OCI-LY7 (cell line): ENCODE results near the gene NDUFA8. TPM values are rescaled to one million over a fixed set of nuclear protein-coding genes. Genes with fewer than 3 reads are reported as not detected.

ENCODE experiments used
- BruUV-seq: library from RNA; stranded (reverse); fragments of 400-500 nt; replicated peaks from 2 replicates; lab custom pipeline; 2021; lab: Mats Ljungman, UMichigan
- CTCF ChIA-PET: fragments of 300-600 bp; sonication (Branson Sonifier 250); formaldehyde crosslinking; loops from one replicate; lab custom pipeline; 2022; ENCODE audit warnings: antibody characterized with exemption; ENCODE audit not compliant: unreplicated experiment; lab: Charles Lee
- POLR2A ChIA-PET: fragments of 300-600 bp; sonication (Branson Sonifier 250); formaldehyde crosslinking; loops from one replicate; lab custom pipeline; 2022; ENCODE audit warnings: antibody characterized with exemption; lab: Charles Lee
- DNase-seq: peaks from one replicate; pipeline ENCODE4 v3.0.0-alpha.2; 2015; ENCODE audit warnings: low spot score
- H2AFZ ChIP-seq: fragments of 200-600 bp; sonication (generic), shearing (Covaris generic); 2 replicates; pipeline ENCODE4 v1.6.1; 2014; ENCODE audit warnings: mild to moderate bottlenecking, antibody characterized with exemption, low read length, moderate library complexity
- H3K27ac ChIP-seq: fragments of 200-600 bp; sonication (generic); 2 replicates; pipeline ENCODE4 v1.5.1; 2014; ENCODE audit warnings: mixed run types, low read depth, mild to moderate bottlenecking, moderate library complexity, low read length, inconsistent platforms; ENCODE audit not compliant: poor library complexity, severe bottlenecking
- H3K36me3 ChIP-seq: fragments of 200-600 bp; sonication (generic); 2 replicates; pipeline ENCODE4 v1.6.1; 2014; ENCODE audit warnings: mild to moderate bottlenecking, antibody characterized with exemption, low read length, moderate library complexity, mixed read lengths; ENCODE audit not compliant: insufficient read depth
- H3K4me1 ChIP-seq: fragments of 200-600 bp; sonication (generic); 2 replicates; pipeline ENCODE4 v1.5.1; 2014; ENCODE audit warnings: mild to moderate bottlenecking, low read length; ENCODE audit not compliant: insufficient read depth, poor library complexity, severe bottlenecking
- H3K4me2 ChIP-seq: fragments of 200-600 bp; sonication (generic); 2 replicates; pipeline ENCODE4 v1.6.1; 2014; ENCODE audit warnings: mild to moderate bottlenecking, low read length
- H3K4me3 ChIP-seq: fragments of 200-600 bp; sonication (generic); 2 replicates; pipeline ENCODE4 v1.5.1; 2014; ENCODE audit warnings: mild to moderate bottlenecking, low read depth, low read length; ENCODE audit not compliant: poor library complexity, severe bottlenecking
- H3K79me2 ChIP-seq: fragments of 200-600 bp; sonication (generic); 2 replicates; pipeline ENCODE4 v1.6.1; 2016; ENCODE audit warnings: low read depth, mild to moderate bottlenecking, low read length, moderate library complexity, mixed read lengths; ENCODE audit not compliant: insufficient read depth
- H3K9me2 ChIP-seq: fragments of 200-600 bp; sonication (generic); 2 replicates; pipeline ENCODE4 v1.6.1; 2016; ENCODE audit warnings: mild to moderate bottlenecking, low read length, mixed read lengths; ENCODE audit not compliant: insufficient read depth
- H3K9me3 ChIP-seq: fragments of 200-600 bp; sonication (generic); 2 replicates; pipeline ENCODE4 v1.6.1; 2014; ENCODE audit warnings: mild to moderate bottlenecking, mixed run types, low read length, mixed read lengths
- H4K20me1 ChIP-seq: fragments of 200-600 bp; sonication (generic); 2 replicates; pipeline ENCODE4 v1.6.1; 2014; ENCODE audit warnings: mild to moderate bottlenecking, antibody characterized with exemption, low read length, moderate library complexity, mixed read lengths; ENCODE audit not compliant: insufficient read depth
- EZH2phosphoT487 ChIP-seq: fragments of 200-600 bp; sonication (generic); IDR thresholded peaks from 2 replicates; pipeline ENCODE4 v1.6.1; 2018; ENCODE audit warnings: low read depth, borderline replicate concordance, mild to moderate bottlenecking, mixed run types, antibody characterized with exemption, low read length, moderate library complexity, mixed read lengths
- intact Hi-C: fragments of 100-400 bp; cut with micrococcal nuclease; formaldehyde crosslinking; loops from one replicate; pipeline ENCODE4 v1.10.0; 2022; ENCODE audit not compliant: unreplicated experiment
- total RNA-seq, 2 experiments: library from RNA; depleted of rRNA in 1 of 2; stranded (reverse); fragments of >200 nt in 1 of 2; shearing (Covaris generic) in 1 of 2; gene quantifications; 2 replicates each; pipeline ENCODE4 v1.2.3, GENCODE V29; 2014 to 2022
- TF ChIP-seq, protein P1 (sequence below): fragments of 200-600 bp; sonication (generic); conservative IDR thresholded peaks from 2 replicates; pipeline ENCODE4 v1.5.1; 2014; ENCODE audit warnings: mild to moderate bottlenecking, antibody characterized with exemption, low read length, moderate library complexity, mixed read lengths

Gene NDUFA8
- total RNA-seq, 2 experiments from 2014 or later = 24.2 to 51.0 TPM

DNA sequence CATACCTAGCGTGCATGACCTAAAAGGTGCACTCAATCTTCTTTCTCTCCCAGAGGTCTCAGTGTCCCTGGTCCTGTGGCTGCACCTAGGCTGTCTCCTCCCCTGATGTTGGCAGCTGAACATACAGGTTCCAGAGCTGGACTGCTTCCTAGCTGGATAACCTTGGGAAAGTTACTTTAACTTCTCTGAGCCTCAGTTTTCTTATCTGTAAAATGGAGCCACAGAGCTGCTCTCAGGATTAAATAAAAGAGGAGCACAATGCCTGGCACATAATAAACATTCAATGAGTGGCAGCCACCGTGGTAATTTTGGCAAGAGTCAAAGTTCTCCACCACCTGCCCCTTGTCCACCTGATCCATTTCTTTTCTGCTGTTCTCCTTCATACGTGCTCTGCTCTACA lies 14.1 kb upstream of the NDUFA8 start:
- TF ChIP-seq EZH2phosphoT487 = no peak
- TF ChIP-seq, protein P1, sequence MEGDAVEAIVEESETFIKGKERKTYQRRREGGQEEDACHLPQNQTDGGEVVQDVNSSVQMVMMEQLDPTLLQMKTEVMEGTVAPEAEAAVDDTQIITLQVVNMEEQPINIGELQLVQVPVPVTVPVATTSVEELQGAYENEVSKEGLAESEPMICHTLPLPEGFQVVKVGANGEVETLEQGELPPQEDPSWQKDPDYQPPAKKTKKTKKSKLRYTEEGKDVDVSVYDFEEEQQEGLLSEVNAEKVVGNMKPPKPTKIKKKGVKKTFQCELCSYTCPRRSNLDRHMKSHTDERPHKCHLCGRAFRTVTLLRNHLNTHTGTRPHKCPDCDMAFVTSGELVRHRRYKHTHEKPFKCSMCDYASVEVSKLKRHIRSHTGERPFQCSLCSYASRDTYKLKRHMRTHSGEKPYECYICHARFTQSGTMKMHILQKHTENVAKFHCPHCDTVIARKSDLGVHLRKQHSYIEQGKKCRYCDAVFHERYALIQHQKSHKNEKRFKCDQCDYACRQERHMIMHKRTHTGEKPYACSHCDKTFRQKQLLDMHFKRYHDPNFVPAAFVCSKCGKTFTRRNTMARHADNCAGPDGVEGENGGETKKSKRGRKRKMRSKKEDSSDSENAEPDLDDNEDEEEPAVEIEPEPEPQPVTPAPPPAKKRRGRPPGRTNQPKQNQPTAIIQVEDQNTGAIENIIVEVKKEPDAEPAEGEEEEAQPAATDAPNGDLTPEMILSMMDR = no peak
- intact Hi-C loops = no loop called here

DNA sequence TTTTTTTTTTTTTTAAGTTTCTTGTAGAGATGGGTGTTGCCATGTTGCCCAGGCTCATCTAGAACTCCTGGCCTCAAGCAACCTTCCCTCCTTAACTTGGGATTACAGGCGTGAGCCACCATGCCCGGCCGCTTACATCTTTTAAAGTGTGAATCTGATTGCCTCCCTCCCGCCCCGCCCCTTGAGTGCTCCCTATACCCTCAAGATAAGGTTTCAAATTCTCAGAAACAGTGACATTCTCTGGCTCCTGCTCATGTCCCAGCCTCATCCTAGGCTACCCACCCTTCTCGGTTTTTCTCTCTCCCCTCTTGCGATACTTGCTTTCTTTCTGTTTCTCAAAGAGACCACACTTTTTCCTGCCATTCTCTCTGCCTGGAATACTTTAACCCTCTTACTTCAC lies 12.6 kb upstream of the NDUFA8 start:
- no peaks in the 10 kb centered on the region for H3K79me2 ChIP-seq
- DNase-seq = no peak
- no peak overlapping the region for H3K27ac ChIP-seq
- BruUV-seq = no TSS peak
- H3K9me2 ChIP-seq = no peaks in the 10 kb centered on the region
- H3K36me3 ChIP-seq = no peaks in the 10 kb centered on the region
- no peak overlapping the region for H3K4me3 ChIP-seq
- no peak for TF ChIP-seq EZH2phosphoT487
- TF ChIP-seq, protein P1 = no peak
- no peaks in the 10 kb centered on the region for H3K9me3 ChIP-seq
- H3K4me2 ChIP-seq = no peak overlapping the region
- ChIA-PET POLR2A (no interaction called here), CTCF (no interaction called here)
- no peak overlapping the region for H2AFZ ChIP-seq
- intact Hi-C loops = no loop called here
- H4K20me1 ChIP-seq = no peaks in the 10 kb centered on the region
- H3K4me1 ChIP-seq = no peaks in the 10 kb centered on the region

More for the DNA sequence above, 14.1 kb upstream of the NDUFA8 start:
- Histone ChIP-seq H3K36me3 (no peaks in the 10 kb centered on the region), H2AFZ (no peak overlapping the region), H3K27ac (no peak overlapping the region), H3K4me3 (no peak overlapping the region), H3K9me2 (no peaks in the 10 kb centered on the region), H3K4me1 (no peaks in the 10 kb centered on the region), H3K9me3 (no peaks in the 10 kb centered on the region), H3K79me2 (no peaks in the 10 kb centered on the region), H3K4me2 (no peak overlapping the region), H4K20me1 (no peaks in the 10 kb centered on the region)
- ChIA-PET POLR2A (interaction anchor here (1.2 kb wide), 1 partner anchor 10 kb away, joined by 3 read pairs; no protein-coding TSS in a partner anchor), CTCF (no interaction called here)
- DNase-seq = no peak
- BruUV-seq = no TSS peak

DNA sequence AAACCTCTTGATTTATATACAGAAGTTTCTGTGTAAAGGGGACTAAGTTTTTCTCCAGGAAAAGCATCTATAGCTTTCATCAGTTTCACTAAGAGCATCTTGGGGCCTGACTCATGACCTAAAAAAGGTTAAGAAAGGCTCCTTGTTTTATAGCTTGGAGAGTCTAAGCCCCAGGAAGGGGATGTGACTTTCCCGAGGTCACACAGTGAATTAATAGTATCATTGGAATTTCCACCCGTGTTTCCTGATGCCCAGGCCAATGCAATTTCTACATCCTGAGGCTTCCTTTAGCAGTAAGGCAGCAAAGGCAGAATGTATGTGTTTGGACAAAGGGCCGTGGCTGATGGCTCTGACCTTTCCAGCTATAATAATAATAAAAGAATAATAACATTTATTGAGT lies 8.8 kb upstream of the NDUFA8 start:
- TF ChIP-seq, protein P1 = no peak
- TF ChIP-seq EZH2phosphoT487 = no peak
- H3K4me2 ChIP-seq = no peak overlapping the region
- no peak overlapping the region for H3K4me3 ChIP-seq
- no peak for DNase-seq
- CTCF ChIA-PET = no interaction called here
- no peak overlapping the region for H2AFZ ChIP-seq
- BruUV-seq = no TSS peak
- intact Hi-C loops = no loop called here
- POLR2A ChIA-PET = interaction anchor here (0.8 kb wide), 1 partner anchor 11 kb away, joined by 3 read pairs; no protein-coding TSS in a partner anchor
- no peaks in the 10 kb centered on the region for H4K20me1 ChIP-seq
- no peaks in the 10 kb centered on the region for H3K9me2 ChIP-seq
- no peaks in the 10 kb centered on the region for H3K79me2 ChIP-seq
- no peaks in the 10 kb centered on the region for H3K9me3 ChIP-seq
- no peak overlapping the region for H3K27ac ChIP-seq
- no peaks in the 10 kb centered on the region for H3K36me3 ChIP-seq
- no peaks in the 10 kb centered on the region for H3K4me1 ChIP-seq
